ENCODE results near the gene RANBP1.

DNA sequence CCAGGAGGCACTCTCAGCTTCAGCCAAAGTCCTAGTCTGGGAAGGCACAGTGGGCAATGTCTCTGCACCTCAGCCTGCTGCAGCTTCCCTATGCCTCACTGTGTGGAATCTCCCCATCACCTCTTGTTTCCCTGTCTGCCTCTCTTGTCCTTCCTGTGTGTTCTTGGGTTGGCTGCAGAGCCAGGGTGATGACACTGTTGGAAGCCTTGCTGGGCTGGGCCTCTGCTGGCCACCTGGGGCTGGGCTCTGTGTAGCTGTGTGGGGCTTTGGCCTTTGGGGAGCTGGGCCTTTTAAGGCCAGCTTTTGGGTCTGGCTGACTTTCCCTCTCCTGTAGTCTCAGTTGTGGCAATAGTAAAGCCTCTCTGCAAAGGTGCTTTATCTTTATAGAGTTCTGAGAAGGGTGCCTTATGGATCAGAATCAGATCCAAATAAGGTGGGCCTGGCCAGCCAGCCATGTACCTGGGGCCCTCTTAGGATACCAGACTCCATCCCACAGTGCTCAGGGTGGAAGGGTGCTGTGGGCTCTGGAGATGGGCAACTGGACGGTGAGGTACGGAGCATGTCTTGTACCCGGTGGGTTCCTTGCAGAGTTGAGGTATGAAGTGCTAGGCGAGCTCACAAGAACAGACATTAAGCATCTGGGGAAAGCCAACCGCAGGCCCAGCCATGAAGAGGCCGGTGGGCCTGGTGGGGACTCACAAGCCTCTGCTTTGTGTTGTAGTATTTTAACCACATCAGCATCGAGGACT is 10.3 kb upstream of the RANBP1 start:
- TF ChIP-seq, protein P1, sequence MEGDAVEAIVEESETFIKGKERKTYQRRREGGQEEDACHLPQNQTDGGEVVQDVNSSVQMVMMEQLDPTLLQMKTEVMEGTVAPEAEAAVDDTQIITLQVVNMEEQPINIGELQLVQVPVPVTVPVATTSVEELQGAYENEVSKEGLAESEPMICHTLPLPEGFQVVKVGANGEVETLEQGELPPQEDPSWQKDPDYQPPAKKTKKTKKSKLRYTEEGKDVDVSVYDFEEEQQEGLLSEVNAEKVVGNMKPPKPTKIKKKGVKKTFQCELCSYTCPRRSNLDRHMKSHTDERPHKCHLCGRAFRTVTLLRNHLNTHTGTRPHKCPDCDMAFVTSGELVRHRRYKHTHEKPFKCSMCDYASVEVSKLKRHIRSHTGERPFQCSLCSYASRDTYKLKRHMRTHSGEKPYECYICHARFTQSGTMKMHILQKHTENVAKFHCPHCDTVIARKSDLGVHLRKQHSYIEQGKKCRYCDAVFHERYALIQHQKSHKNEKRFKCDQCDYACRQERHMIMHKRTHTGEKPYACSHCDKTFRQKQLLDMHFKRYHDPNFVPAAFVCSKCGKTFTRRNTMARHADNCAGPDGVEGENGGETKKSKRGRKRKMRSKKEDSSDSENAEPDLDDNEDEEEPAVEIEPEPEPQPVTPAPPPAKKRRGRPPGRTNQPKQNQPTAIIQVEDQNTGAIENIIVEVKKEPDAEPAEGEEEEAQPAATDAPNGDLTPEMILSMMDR (IDR thresholded peaks at IDR 0.05) = no peak
- TF ChIP-seq POLR2A (IDR thresholded peaks at IDR 0.05) = no peak
